Measurements from ENCODE around the gene ZDHHC21. TPM values are rescaled to one million over a fixed set of nuclear protein-coding genes. Genes with fewer than 3 reads are reported as not detected.

Gene ZDHHC21
- total RNA-seq, 2 donors from 2014 or later: 8.0 to 11.6 TPM

DNA sequence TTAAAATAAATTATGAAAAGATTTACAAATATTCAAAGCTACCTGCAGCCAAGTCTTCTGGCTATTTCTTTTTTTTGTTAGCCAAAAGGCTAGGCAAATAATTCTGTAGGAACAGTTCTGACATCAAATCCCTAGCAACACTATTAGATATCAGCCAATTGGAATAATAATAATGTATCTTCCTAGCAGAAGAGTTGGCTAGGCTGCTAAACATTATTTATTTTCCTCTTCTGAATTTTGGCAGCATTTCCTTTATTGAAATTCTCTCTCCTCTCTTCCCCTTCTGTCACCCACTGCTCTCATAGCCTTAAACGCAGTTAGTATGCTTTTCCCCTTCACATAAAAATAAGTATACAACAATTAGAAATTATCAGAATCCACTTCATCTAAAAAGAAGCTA lies 42.6 kb downstream of the ZDHHC21 start:
- no peak overlapping the region for H3K4me3 ChIP-seq
- 43% methylated on average over 1 of the region's 1 CpG for WGBS
- no peaks in the 10 kb centered on the region for H3K4me1 ChIP-seq (replicated peaks)
- TF ChIP-seq CTCF (IDR thresholded peaks at IDR 0.05) (no peak), POLR2AphosphoS5 (IDR thresholded peaks at IDR 0.05) (no peak), POLR2A (IDR thresholded peaks at IDR 0.05) (no peak)
- H3K36me3 ChIP-seq: no peaks in the 10 kb centered on the region
- no peaks in the 10 kb centered on the region for H3K27me3 ChIP-seq (replicated peaks; ENCODE audit: insufficient read depth)
- no peak for DNase-seq (ENCODE audit: low spot score)
- intact Hi-C loops (cut with DNase I): no loop called here
- H3K9me3 ChIP-seq: no peaks in the 10 kb centered on the region
- no peak overlapping the region for H3K27ac ChIP-seq

DNA sequence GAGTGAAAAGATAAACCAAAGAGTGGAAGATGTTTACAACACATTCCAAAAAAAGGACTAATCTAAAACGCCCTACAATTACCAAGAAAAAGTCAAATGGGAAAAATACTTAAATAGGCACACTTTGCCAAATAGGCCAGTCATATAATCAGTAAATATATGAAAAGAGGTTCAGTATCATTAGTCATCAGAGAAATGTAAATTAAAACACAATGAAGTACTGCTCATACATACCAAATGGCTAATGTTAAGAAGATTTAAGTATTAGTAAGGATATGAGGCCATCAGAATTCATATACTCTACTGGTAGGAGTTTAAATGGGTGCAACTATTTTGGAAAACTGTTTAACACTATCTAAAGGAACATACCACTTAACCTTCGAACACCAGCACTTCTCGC lies 47.6 kb downstream of the ZDHHC21 start:
- no peaks in the 10 kb centered on the region for H3K4me1 ChIP-seq (replicated peaks)
- 79% methylated on average over 3 of the region's 3 CpGs for WGBS
- H3K4me3 ChIP-seq: no peak overlapping the region
- TF ChIP-seq POLR2A (IDR thresholded peaks at IDR 0.05) (no peak), CTCF (IDR thresholded peaks at IDR 0.05) (no peak), POLR2AphosphoS5 (IDR thresholded peaks at IDR 0.05) (no peak)
- intact Hi-C loops (cut with DNase I): no loop called here
- DNase-seq (ENCODE audit: low spot score): no peak
- H3K27ac ChIP-seq: no peak overlapping the region
- H3K27me3 ChIP-seq (replicated peaks; ENCODE audit: insufficient read depth): no peaks in the 10 kb centered on the region
- H3K9me3 ChIP-seq: no peaks in the 10 kb centered on the region
- H3K36me3 ChIP-seq: no peaks in the 10 kb centered on the region

DNA sequence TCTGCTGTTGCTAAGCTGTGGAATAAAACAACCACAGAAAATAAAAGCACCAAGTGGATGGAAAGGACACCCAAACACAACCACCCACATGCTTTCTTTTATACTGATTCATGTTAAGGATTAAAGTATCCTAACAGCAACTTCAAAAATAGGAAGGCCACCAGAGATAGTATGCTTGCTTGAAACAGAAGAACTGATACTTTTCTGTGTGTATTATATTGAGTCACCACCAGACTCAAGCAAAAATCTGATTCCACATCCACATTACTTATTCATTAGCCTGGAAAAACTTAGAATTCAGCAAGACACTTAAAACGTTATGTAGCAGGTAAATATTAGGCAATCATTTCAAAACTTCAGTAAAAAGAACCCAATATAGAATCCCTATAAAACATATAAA lies 52.3 kb downstream of the ZDHHC21 start:
- no peak overlapping the region for H3K27ac ChIP-seq
- whole genome bisulfite sequencing: 83% methylated on average over 1 of the region's 1 CpG
- H3K4me3 ChIP-seq: no peak overlapping the region
- H3K9me3 ChIP-seq: no peaks in the 10 kb centered on the region
- no peaks in the 10 kb centered on the region for H3K4me1 ChIP-seq (replicated peaks)
- TF ChIP-seq POLR2A (IDR thresholded peaks at IDR 0.05) (no peak), POLR2AphosphoS5 (IDR thresholded peaks at IDR 0.05) (no peak), CTCF (IDR thresholded peaks at IDR 0.05) (no peak)
- H3K27me3 ChIP-seq (replicated peaks; ENCODE audit: insufficient read depth): no peaks in the 10 kb centered on the region
- DNase-seq (ENCODE audit: low spot score): no peak
- no peaks in the 10 kb centered on the region for H3K36me3 ChIP-seq
- intact Hi-C loops (cut with DNase I): no loop called here

- no peaks in the 10 kb centered on the region for H3K4me1 ChIP-seq (replicated peaks)
- no peaks in the 10 kb centered on the region for H3K27me3 ChIP-seq (replicated peaks; ENCODE audit: insufficient read depth)
- 90% methylated on average over 2 of the region's 2 CpGs for WGBS
- no peak overlapping the region for H3K27ac ChIP-seq
- intact Hi-C loops (cut with DNase I): no loop called here
- H3K4me3 ChIP-seq: no peak overlapping the region
- no peaks in the 10 kb centered on the region for H3K36me3 ChIP-seq
- no peaks in the 10 kb centered on the region for H3K9me3 ChIP-seq
- no peak for DNase-seq (ENCODE audit: low spot score)
- no peak for TF ChIP-seq CTCF (IDR thresholded peaks at IDR 0.05)
- TF ChIP-seq POLR2A (IDR thresholded peaks at IDR 0.05): no peak
- TF ChIP-seq POLR2AphosphoS5 (IDR thresholded peaks at IDR 0.05): no peak
These were observed 52.9 kb downstream of the ZDHHC21 start for GRCh38 chr9:14640294-14640693.

DNA sequence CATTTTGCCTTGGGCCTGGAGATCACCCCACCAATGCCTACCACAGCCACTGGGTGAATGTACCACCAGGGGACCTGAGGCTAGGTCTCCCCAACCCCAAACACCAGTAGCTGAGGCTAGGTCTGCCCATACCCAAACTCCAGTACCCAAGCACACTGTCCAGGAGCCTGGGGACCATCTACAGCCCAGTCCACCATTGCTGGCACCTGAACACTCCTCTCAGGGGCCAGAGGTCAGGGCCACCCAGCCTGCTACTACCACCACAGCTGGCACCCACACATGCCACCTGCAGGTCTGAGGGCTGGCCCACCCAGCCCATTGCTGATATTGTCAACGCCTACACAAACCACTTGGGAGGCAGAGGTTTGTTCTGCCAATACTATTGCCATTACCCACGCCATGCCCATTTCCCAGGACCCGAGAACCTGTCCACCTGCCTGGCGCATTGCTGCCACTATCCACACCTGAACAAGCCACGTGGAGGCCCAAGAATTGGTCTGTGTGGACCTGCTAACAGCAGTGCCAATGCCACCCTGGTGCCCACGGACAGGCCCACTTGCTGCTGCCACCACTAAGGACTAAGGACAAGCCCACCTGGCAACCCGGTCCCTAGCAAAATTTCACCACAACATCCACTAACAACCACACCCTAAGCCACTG lies 59.2 kb downstream of the ZDHHC21 start:
- intact Hi-C loops (cut with DNase I): no loop called here
- Histone ChIP-seq H3K36me3 (no peaks in the 10 kb centered on the region), H3K4me3 (no peak overlapping the region), H3K27me3 (replicated peaks; ENCODE audit: insufficient read depth) (no peaks in the 10 kb centered on the region), H3K27ac (no peak overlapping the region), H3K9me3 (no peaks in the 10 kb centered on the region), H3K4me1 (replicated peaks) (no peaks in the 10 kb centered on the region)
- no peak for DNase-seq (ENCODE audit: low spot score)
- 100% methylated on average over 7 of the region's 7 CpGs for WGBS
- TF ChIP-seq POLR2A (IDR thresholded peaks at IDR 0.05) (no peak), CTCF (IDR thresholded peaks at IDR 0.05) (no peak), POLR2AphosphoS5 (IDR thresholded peaks at IDR 0.05) (no peak)

Data from prostate gland (tissue), 2 donors.